NCI-H524 (cell line): ENCODE data around the gene ASIC3.

Experiments
- DNase-seq, 2 experiments: peaks; one replicate each; lab custom pipeline; 2025; lab: John Stamatoyannopoulos, UW

The ASIC3 gene

DNA sequence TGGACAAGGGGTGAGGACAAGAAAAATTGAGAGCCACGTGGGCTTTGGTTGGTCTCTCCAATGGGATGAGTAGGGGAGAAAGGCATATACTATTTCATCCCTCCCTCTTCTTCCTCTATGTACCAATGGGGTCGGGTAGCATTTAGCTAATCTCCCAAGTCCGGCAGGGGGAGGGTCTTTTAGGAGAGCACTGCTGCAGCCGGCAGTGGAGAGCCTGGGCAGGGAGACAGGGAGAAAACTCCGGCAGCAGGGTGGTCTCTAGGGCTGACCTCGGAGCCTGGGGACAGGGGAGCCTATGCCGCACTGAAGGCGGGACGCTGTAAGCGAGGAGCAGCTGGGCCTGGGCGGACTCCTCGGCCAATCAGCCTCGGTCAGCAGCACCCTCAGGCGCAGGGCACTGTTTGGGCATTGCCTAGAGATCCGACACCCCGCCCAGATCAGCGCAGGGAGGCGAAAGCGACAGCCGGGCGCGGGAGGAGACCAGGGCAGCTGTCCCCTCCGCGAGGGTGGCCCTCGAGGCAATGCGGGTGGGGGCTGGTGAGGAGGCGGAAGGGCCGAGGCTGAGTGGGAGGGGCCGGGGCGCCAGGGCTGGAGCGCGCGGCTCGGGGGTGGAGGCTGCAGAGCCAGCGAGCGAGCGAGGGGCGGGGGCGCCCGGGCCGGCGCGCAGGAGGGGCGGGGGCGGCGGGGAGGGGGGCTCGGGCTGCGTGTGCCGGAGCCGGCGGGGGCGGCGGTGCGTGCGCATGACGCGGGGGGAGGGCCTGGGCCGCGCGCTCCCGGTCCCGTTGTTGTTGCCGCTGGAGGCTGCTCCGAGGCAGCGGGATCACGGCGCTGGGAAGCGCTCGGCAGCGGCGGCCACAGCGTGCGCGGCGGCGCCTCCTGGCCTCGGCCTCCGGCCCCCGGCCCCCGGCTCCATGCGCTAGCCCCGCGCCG is 37.6 kb downstream of the ASIC3 start, which contains the start of gene AGAP3:
AGAP3 (plus strand) TSS at position 785 of the 930 bp plus-strand sequence. CDS start 267 bp downstream, outside the sequence.
- peak; percentile 82 to 91 for DNase-seq

DNA sequence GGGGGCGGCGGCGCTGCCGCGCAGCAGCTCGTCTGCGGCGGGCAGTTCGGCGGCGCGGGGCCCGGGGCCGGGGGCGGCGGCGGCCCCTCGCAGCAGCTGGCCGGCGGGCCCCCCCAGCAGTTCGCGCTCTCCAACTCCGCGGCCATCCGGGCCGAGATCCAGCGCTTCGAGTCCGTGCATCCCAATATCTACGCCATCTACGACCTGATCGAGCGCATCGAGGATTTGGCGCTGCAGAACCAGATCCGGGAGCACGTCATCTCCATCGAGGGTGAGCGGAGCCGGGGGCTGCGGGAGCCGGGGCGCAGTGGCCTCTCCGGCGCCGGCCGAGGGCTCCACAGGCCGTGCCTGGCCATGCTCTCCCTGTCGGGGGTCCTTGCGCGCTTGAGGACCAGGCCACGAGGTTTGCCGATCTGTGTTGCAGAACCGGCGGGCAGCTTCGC is 38.5 kb downstream of the ASIC3 start:
- no peak for DNase-seq

- peak; percentile 54 to 84 for DNase-seq
These were observed 39.1 kb downstream of the ASIC3 start for GRCh38 chr7:151087245-151088018.

DNA sequence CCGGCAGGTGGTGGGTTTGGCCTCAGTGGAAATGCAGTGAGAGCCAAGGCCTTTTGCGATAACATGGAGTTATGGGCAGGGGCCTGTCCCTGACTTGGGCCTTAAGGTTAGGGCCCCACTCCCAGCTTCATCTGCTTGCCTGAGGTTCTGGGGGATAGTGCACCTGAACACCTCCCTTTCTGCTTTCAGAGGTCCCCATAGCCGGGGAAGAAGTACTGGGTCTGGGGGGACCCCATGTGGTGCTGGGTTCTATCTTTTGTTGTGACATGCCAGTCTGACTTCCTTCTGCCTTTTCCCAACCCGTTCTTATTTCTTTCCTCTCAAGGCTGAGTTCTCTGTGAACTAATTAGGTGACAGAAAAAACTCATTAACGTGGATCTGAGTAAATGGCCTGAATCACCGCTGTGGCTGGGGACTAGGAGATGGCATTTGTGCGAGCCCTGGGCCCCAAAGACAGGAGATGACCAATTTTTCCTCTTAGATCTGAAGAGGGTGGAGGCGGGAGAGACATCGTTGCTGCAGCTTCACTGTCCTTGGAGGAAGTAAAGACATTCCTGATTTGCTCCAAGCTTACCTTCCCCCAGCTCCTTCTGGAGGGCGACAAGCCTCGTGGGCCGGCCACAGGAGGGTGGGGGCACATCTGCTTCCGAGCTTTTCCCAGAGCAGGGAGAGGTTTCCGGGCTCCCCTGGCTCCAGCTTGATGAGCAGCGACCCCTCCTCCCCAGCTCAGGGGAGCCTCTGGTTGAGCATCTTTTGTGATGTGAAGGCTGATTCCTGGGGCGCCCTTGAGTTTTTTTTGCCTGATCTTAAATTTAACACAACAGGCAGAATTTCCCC is 39.9 kb downstream of the ASIC3 start:
- no peak for DNase-seq

DNA sequence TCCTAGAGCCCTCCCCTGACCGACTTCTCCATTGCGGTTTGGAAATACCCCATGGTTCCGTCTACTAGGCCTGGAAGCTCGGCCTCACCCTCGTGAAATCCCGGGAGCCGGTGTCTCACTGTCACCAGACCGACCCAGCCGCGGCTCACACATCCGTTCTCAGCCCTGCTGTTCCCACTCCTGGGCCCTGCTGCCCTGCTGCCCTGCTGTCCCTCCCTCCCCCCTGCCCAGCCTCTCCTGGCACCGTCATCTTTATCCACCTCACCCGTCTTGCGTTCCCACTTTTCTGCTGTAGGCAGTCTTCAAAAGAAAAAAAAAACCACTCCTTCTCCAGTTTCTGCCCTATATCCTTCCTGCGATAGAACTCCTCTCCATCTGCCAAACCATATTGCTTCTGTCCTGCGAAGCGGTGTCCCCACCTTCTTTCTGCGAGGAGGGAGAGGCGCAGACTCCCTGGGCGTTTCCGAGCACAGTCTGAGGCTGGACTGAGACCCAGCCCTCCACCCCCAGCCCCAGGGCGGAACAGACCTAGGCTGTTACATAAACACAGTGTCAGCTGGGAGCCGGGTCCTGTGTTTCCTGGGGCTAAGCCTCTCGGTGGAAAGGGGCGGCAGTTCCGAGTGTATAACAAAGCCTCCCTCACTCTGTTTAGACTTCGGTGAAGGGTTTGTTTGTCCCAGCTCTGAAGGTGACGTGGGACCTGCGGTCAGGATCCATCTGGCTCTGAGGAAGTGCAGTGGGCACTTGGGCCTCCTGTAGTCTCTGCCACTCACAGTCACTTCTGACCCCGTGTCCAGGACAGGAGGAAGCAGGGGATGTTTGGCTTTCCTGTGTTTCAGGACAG is 40.7 kb downstream of the ASIC3 start:
- DNase-seq, result peak; percentile 63 to 89

DNA sequence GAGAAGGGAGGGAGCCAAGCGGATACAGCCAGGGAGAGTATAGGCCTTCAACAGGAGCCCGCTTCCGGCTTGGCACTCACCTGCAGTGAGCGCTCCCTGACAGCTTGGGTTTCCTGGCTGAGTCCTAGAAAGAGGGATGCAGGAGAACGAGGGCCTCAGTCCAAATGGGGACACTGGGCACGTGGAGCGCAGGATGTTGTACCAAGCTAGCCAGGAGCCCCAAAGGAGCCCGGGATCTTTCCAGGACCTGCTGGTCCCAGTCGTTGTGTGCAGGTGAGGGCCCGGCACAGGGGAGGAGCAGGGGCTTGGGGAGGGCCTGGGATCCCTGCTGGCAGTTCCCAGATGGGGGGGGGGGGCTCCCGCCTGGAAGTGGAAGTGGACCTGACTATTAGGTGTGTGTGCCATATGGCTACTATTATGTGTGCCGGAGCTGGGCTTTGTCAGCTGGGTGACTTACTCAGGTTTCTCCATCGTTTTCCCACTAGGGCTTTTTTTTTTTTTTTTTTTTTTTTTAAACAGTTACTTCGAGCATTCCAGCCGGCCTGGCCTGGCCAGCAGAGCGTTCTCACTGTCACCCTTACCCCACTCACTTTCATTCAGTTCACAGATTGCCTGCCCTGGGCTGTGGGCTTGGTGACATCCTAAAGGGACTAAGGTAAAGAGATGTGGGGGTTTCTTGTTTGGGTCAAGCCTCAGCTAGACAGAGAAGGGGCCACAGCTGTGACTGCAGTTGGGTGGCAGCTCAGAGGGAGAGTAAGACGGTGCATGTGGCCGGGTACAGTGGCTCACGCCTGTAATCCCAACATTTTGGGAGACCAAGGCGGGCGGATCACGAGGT is 41.8 kb downstream of the ASIC3 start:
- peak; percentile 56 to 83 for DNase-seq

GRCh38 chr7:151091003-151091402 is 42.7 kb downstream of the ASIC3 start:
- DNase-seq, result no peak

- no peak for DNase-seq
These were observed 43.1 kb downstream of the ASIC3 start for GRCh38 chr7:151091431-151091830.

DNA sequence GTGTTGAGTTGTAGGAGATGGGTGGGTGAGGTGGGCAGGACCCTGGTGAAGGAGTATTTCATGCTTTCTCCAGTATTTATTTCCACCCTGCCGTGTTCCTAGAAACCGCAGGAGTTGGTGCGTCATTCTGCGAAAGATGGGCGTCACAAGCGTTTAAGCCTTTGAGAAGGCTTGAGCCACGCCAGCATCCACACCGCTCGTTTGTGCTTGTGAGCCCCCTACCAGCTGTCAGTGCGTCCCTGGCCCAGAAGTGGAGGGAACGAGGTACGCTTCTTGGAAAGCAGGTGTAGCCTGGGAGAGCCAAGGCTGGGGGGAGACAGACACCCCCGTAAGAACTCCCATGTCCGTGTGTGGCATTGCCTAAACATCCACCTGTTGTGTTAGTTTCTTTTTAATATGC is 43.7 kb downstream of the ASIC3 start:
- DNase-seq, result no peak

DNA sequence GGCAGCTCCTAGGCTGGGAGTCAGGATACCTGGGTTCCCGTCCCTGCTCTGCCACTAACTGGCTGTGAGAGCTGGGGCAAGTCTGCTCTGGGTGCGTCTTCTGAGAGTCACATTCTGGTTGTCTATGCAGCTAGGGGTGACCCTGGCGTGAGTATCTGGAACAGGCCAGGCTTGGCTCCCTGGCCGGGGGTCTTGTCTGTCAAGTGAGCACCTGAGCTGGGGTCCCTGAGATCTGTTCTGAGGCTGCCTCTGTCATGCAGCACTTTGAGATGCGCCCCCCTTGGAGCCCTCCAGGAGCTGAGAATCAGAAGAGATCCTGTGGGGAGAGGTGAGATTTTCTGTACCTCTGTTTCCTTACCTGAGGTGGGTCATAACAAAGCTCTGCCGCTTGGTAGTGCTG is 45.4 kb downstream of the ASIC3 start:
- no peak for DNase-seq

GRCh38 chr7:151094675-151095074 is 46.3 kb downstream of the ASIC3 start:
- DNase-seq, result no peak

- DNase-seq, result no peak
These were observed 46.9 kb downstream of the ASIC3 start for GRCh38 chr7:151095123-151095797.

GRCh38 chr7:151095828-151096475 is 47.6 kb downstream of the ASIC3 start:
- no peak for DNase-seq

DNA sequence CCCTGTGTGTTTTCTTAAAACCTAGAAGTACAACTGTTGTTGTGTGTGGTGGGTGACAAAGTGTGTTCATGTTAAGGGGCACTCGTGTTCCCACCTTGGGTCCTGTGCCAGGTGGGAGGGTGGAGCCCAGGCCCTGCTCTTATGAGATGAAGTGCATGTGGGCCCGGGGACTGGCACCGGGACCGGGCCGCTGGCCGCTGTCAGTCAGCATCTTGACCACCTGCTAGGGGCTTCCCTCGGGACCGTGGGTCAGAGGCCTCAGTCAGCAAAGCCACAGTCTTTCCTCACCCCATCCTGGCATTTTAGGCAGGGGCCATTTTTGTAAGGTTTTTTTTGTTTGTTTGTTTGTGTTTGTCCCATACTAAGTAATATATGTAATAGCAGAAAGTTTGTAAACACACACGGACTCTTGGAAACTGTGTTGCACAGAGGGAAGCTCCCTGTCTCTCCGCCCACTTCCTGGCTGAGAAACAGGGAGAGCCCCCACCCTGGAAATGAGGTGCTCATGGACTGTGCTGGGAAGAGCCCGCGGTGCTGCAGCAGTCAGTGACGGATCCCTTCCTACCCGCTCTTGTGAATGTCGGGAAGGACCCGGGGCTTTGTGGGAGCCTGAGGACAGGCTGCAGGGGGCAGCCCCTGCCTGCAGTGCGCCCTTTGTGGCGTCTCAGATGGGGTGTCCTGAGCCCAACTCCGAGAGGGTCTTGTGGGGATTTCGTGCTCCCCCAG is 51.3 kb downstream of the ASIC3 start:
- no peak for DNase-seq

DNA sequence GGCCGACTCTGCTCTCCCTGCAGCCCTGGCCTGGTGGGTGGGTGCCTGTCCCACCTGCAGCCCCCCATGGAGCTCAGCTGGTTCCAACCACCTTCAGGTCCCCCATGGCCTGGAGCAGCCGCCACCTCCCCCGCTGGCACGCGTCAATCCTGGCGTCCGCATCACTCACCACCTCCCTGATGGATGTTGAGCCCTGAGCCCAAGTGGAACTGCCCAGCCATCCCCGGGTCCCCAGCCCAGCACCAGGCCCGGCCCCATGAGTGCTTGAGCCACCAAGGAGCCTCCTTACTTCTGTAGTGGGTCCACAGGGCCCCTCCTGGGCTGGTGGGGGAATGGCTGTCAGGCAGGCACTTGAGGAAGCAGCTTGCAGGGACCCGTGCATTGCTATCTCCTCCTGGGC is 52.6 kb downstream of the ASIC3 start:
- no peak for DNase-seq

GRCh38 chr7:151101621-151102396 is 53.5 kb downstream of the ASIC3 start:
- DNase-seq, result no peak
